Ureter (tissue), 1 donor: ENCODE results near the gene HOPX. TPM values are rescaled to one million over a fixed set of nuclear protein-coding genes. Genes with fewer than 3 reads are reported as not detected.
"Not testable (repeated sequence)": the region's sequence is repeated elsewhere in the genome, so short reads cannot be mapped to it uniquely, and the experiment has no call there.

Source experiments
- DNase-seq: peaks from one replicate; pipeline ENCODE4 v3.0.0-alpha.2; 2020; ENCODE audit warnings: low spot score
- total RNA-seq: library from RNA; stranded (reverse); gene quantifications from one replicate; pipeline ENCODE4 v1.2.4, GENCODE V29; 2023
- donor health status: DM: yes; HTN: yes; CAD: no.

HOPX gene
- total RNA-seq, 1 donor from 2014 or later = 24.1 TPM

DNA sequence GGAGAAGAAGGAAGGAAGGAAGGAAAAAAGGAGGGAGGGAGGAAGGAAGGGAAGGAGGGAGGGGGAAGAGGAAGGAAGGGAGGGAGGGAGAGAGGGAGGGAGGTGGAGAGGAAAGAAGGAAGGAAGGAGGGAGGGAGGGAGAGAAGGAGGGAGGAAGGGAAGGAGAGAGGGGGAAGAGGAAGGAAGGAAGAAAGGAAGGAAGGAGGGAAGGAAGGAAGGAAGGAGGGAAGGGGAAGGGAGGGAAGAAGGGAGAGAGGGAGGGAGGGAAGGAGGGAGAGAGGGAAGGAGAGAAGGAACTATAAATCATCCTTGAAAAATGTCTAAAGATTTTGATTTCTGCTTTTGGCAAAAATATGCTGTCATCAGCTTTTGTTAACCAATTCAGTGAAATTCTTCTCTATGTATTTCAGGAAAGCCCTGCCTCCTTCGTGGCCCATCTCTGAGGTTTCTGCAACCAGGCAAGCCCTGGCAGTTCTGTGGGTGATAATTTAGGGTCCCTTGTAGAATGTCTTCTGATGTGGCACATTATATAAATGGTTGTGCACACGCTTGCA lies 7.1 kb upstream of the HOPX start:
- no peak for DNase-seq

- no peak for DNase-seq
These were observed 5.6 kb upstream of the HOPX start for GRCh38 chr4:56686537-56687231.

DNA sequence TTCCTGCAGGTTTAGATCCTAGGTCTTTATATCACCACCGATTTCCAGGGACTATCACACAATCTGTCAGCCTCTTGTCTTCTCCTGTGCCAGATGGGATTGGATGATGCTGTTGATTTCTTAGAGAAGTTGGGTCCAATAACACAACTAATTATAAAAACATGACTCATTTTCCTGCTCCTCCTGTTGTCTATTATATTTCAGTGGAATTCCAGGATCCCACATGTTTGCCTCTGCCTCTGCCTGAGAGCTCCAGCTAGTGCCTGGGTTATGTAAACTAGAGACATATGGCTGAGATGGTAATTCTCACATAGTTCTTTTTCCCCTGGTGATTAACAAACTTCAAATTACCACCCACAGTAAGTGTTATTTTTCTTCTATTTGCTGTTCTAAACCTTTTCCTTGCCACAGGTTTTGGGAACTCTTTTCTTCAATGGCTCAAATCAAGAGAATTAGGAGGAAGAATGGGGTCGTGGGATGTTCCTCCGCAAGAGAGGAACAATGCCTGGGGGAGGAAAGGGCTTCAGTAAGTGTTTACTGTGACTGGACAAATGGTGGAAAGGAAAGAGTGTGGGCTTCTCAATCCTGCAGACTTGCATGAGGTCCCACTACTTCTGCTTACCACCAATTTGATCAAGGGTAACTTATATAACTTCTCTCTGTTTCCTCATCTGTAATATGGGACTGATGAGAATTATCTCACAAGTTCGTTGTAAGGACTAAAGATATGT lies 3.4 kb upstream of the HOPX start:
- no peak for DNase-seq

GRCh38 chr4:56683455-56683854 lies 2.4 kb upstream of the HOPX start:
- DNase-seq = no peak

GRCh38 chr4:56681853-56682525 lies 893 bp upstream of the HOPX start:
- DNase-seq = no peak

- no peak for DNase-seq
These were observed 830 bp downstream of the HOPX start for GRCh38 chr4:56680266-56680665.

- no peak for DNase-seq
These were observed 3.4 kb downstream of the HOPX start for GRCh38 chr4:56677711-56678110.

DNA sequence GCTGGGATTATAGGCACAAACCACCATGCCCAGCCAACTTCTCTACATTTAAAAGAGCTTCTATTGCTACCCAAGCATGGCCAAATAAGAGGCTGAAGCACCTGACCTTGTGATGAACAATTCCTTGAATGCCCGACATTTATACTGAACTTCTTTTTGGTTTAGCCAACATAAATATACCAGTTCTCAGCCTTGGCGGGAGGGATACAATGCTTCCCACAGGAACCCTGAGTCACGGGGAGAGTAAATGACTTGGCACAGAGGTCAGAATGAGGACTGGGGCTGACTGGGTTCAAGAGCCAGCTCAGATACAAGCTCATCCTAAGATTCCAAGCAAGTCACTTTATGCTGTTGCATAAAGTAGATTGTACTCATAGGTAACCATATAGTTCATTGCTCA lies 6.1 kb downstream of the HOPX start:
- no peak for DNase-seq

DNA sequence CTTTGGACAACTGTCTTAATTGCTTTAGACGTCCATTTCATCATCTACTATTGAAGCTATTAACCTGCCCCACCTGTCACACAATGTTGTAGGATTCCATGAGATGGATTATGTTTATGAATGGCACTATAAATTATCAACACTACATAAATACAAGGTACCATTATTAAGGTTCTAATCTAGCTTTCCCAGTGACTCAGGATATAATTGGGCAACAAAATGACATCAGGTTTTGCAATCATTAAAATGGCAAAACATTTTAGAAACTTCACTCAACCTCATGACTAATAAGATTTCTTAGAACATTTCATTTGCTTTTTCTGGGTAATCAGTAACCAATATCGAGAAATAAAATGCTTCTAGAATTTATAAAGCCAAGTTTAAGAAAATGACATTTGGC lies 9.2 kb downstream of the HOPX start:
- no peak for DNase-seq

DNA sequence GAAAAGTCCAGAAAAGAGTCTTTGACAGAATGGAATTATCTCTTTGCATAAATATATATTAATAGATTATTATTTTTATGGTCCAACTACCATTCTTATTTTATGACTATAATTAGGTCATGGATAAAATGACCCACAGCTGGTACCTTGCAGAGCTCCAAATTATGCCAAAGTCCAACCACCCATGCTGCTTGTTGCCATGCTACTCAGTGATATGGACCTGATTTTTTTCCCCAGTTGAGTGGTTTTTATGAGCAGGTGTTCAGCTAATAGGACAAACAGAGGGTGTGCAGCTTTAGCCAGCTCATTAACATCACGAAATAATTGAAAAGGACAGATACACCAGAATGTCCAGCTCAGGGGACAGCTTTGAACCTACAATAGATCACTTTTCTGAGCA lies 9.7 kb downstream of the HOPX start:
- DNase-seq = no peak

GRCh38 chr4:56668267-56668666 lies 12.8 kb downstream of the HOPX start:
- no peak for DNase-seq

DNA sequence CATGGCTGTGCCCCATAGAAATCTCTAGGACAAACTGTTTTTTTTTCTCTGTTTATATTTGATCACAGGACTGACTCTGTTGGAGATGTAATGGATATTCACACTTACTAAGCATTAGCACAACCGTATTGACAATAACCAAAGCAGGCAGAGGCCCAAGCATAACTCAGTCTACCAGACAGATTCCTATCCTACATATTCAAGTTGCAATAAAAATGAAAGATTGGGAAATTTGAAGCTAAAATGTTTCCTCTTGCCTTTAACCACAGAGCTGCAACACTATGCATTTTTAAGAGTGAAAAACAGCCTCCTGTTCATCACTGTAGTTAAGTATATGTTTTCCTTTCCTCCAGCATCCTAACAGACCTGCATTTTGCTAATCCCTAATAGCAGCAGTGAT lies 13.7 kb downstream of the HOPX start:
- DNase-seq = not testable (repeated sequence)

DNA sequence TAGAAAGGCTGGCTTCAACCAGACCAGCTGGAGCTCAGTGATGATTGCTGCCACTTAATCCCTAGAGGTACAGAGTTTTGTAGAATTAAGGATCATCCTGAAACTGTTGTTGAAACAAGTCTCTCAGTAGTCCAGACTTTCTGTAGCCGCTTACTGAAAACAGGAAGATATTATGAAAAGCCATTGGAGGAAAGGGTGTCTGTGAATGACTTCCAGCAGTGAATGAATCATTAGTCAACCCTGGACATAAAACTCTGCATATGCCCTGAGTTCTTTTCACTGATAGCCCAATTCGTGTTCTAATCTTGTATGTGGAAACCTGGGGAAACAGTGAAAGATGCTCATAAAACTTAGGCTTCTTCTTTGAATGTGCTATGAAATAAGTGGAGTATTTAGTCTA lies 14.8 kb downstream of the HOPX start:
- DNase-seq = no peak

DNA sequence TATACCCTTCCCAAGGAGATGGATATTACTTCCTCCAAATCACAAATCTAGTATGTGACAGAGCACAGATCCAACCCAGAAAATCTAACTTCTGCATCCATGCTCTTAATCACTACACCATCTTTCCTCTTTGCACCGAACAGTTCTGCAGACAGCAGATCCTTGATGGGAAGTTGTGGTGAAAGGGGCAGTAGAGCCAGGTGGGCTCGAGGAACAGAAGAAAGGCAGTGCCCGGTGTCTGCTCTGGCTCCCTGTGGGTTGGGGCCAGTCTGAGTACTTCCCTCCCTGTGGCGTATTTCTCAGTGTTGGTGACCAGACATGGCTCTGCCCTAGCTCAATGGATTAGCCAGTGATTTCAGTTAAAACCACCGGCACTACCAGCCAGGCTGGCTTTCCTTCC lies 15.3 kb downstream of the HOPX start:
- no peak for DNase-seq

- DNase-seq = no peak
These were observed 18.2 kb downstream of the HOPX start for GRCh38 chr4:56662782-56663468.

GRCh38 chr4:56659946-56660345 lies 21.1 kb downstream of the HOPX start:
- no peak for DNase-seq

DNA sequence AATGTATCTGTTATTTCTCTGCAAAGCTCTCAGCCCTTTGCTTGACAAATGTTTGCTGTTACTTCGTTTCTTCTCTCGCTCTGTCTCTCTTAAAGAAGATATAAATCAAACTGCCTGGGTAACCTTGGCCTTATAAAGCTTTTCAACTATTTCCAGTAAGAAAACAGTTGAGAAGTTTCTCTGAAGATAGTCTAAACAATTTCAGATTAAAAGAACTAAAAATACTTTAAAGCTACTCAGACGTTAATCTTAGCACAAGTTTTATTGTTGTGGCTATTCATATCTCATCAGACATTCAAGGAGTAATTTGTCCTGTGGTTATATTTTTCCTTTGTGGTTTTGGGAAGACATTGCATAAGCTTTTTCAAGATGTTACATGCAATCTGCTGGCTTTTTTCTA lies 22.6 kb downstream of the HOPX start:
- DNase-seq = no peak

- no peak for DNase-seq
These were observed 23.3 kb downstream of the HOPX start for GRCh38 chr4:56657818-56658217.

DNA sequence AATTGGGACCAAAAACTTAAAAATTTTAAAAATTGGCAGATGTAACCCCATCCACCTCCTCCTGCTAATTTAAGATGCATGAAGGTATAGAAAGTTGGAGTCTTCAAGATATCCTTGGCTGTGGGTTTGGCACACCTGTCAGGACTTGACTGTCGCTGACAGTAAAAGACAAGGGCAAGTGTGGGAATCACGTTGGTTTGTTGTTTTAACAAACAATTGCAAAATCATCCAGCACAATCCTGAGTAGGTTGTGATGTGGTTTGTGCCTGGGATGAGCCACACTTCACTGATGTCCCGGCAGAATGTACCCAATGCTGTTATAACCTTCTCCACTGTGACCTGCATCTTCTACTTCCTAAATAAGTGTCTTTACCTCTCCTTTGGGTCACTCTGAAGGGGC lies 24.0 kb downstream of the HOPX start:
- DNase-seq = no peak

- DNase-seq = peak; percentile 66
These were observed 24.8 kb downstream of the HOPX start for GRCh38 chr4:56656346-56656643.

DNA sequence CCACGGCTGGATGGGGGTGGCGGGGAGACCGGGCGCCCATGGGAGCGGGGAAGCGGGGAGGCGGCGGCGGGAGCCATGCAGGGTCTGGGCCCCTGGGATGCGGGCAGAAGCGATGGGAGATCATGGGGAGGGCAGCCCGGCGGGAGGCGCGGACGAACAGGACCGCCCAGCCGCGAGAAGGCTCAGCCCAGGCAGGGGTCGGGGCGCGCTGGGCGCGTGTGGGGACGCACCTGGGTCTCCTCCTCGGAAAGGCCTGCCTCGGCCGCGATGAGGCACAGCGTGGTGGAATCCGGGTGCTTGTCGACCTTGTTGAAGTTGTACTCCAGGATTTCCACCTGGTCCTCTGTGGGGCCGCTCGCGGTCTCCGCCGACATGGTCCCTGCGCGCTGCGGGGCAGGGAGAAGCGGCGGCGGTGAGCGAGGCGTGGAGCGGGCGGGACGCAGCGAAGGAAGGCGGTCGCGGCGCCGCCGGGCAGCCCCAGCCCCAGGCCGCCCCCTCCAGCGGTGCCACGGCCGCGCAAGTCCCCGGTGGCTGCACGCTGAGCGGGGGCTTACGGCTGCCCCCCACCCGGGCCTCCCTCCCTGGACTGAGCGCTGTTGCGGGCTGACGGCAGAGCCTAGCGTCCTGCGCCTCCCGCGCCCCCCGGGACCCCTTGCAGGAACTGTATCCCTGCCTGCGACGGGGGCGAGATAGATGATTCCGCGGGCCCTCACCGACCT lies 25.3 kb downstream of the HOPX start:
- peak; percentile 48 for DNase-seq

- DNase-seq = peak; percentile 77
These were observed 25.9 kb downstream of the HOPX start for GRCh38 chr4:56655209-56655626.
